ENCODE results near the gene FSTL5.
"Not testable (repeated sequence)": the region's sequence is repeated elsewhere in the genome, so short reads cannot be mapped to it uniquely, and the experiment has no call there.

FSTL5 gene

GRCh38 chr4:161823450-161823849 is 340.4 kb downstream of the FSTL5 start:
- no peak for DNase-seq

- DNase-seq: no peak
Measured at GRCh38 chr4:161822174-161822573, 341.6 kb downstream of the FSTL5 start.

- no peak for DNase-seq
Measured at GRCh38 chr4:161817914-161818313, 345.9 kb downstream of the FSTL5 start.

GRCh38 chr4:161816958-161817357 is 346.8 kb downstream of the FSTL5 start:
- no peak for DNase-seq

GRCh38 chr4:161815841-161816240 is 348.0 kb downstream of the FSTL5 start:
- no peak for DNase-seq

- no peak for DNase-seq
Measured at GRCh38 chr4:161813889-161814288, 349.9 kb downstream of the FSTL5 start.

GRCh38 chr4:161813389-161813788 is 350.4 kb downstream of the FSTL5 start:
- no peak for DNase-seq

GRCh38 chr4:161803171-161803570 is 360.6 kb downstream of the FSTL5 start:
- no peak for DNase-seq

- no peak for DNase-seq
Measured at GRCh38 chr4:161799710-161800109, 364.1 kb downstream of the FSTL5 start.

GRCh38 chr4:161792991-161793390 is 370.8 kb downstream of the FSTL5 start:
- no peak for DNase-seq

- no peak for DNase-seq
Measured at GRCh38 chr4:161791796-161792556, 371.8 kb downstream of the FSTL5 start.

GRCh38 chr4:161767116-161767515 is 396.7 kb downstream of the FSTL5 start:
- DNase-seq: no peak

- DNase-seq: no peak
Measured at GRCh38 chr4:161762796-161763195, 401.0 kb downstream of the FSTL5 start.

GRCh38 chr4:161760008-161760407 is 403.8 kb downstream of the FSTL5 start:
- no peak for DNase-seq

- not testable (repeated sequence) for DNase-seq
Measured at GRCh38 chr4:161758412-161758811, 405.4 kb downstream of the FSTL5 start.

- DNase-seq: no peak
Measured at GRCh38 chr4:161728929-161729328, 434.9 kb downstream of the FSTL5 start.

- DNase-seq: no peak
Measured at GRCh38 chr4:161721947-161722346, 441.9 kb downstream of the FSTL5 start.

GRCh38 chr4:161717084-161717483 is 446.7 kb downstream of the FSTL5 start:
- DNase-seq: no peak

GRCh38 chr4:161714931-161715330 is 448.9 kb downstream of the FSTL5 start:
- no peak for DNase-seq

GRCh38 chr4:161714022-161714751 is 449.6 kb downstream of the FSTL5 start:
- no peak for DNase-seq

- no peak for DNase-seq
Measured at GRCh38 chr4:161704653-161705052, 459.1 kb downstream of the FSTL5 start.

- no peak for DNase-seq
Measured at GRCh38 chr4:161704040-161704439, 459.8 kb downstream of the FSTL5 start.

- no peak for DNase-seq
Measured at GRCh38 chr4:161702287-161702686, 461.5 kb downstream of the FSTL5 start.

- no peak for DNase-seq
Measured at GRCh38 chr4:161696944-161697343, 466.9 kb downstream of the FSTL5 start.
